H1 (cell line): ENCODE measurements around the gene EPHA10. TPM values are rescaled to one million over a fixed set of nuclear protein-coding genes. Genes with fewer than 3 reads are reported as not detected.

Source experiments
- CTCF ChIA-PET: fragments of 300-600 bp; sonication (Branson Sonifier 250); formaldehyde crosslinking; loops from one replicate; lab custom pipeline; 2021; ENCODE audit not compliant: partially characterized antibody; lab: Charles Lee
- POLR2A ChIA-PET: fragments of 300-600 bp; sonication (Branson Sonifier 250); formaldehyde crosslinking; loops from one replicate; lab custom pipeline; 2021; ENCODE audit warnings: inconsistent platforms; ENCODE audit not compliant: partially characterized antibody; lab: Charles Lee
- DNase-seq, 2 experiments: peaks; one replicate each; pipeline versions ENCODE4 v3.0.0 to v3.0.0-alpha.2; 2010 to 2022; ENCODE audit warnings: low spot score in 2 of 2, low read depth in 1 of 2, mixed read lengths in 1 of 2
- FAIRE-seq: peaks from 2 replicates; lab custom pipeline; 2011; peaks lifted over from hg19 to GRCh38; lab: Jason Lieb, UNC
- H2AFZ ChIP-seq: 2 replicates; pipeline ENCODE4 v1.8.1; 2012; ENCODE audit warnings: low read length, inconsistent platforms
- H2AK5ac ChIP-seq: 2 replicates; pipeline ENCODE4 v1.6.1; 2013; ENCODE audit warnings: low read depth, low read length
- H2BK120ac ChIP-seq: replicated peaks from 2 replicates; pipeline ENCODE3; 2013; ENCODE audit warnings: low read depth, low read length, inconsistent platforms
- H2BK12ac ChIP-seq: 2 replicates; pipeline ENCODE4 v1.6.1; 2013; ENCODE audit warnings: low read depth, low read length
- H2BK15ac ChIP-seq: 2 replicates; pipeline ENCODE4 v1.6.1; 2013; ENCODE audit warnings: low read length
- H2BK20ac ChIP-seq: 2 replicates; pipeline ENCODE4 v1.6.1; 2013; ENCODE audit warnings: low read length
- H2BK5ac ChIP-seq: 2 replicates; pipeline ENCODE4 v1.6.1; 2013; ENCODE audit warnings: low read depth, low read length
- H3K14ac ChIP-seq: 2 replicates; pipeline ENCODE4 v1.6.1; 2013; ENCODE audit warnings: inconsistent platforms; ENCODE audit not compliant: insufficient read length
- H3K18ac ChIP-seq: 2 replicates; pipeline ENCODE4 v1.6.1; 2013; ENCODE audit warnings: low read length; ENCODE audit errors: extremely low read depth
- H3K23ac ChIP-seq: 2 replicates; pipeline ENCODE4 v1.6.1; 2013; ENCODE audit warnings: inconsistent platforms; ENCODE audit not compliant: insufficient read length
- H3K23me2 ChIP-seq: 2 replicates; pipeline ENCODE4 v1.6.1; 2013; ENCODE audit warnings: low read depth, low read length
- H3K27ac ChIP-seq: 2 replicates; pipeline ENCODE4 v1.6.1; 2011; ENCODE audit warnings: low read depth, low read length, inconsistent platforms
- H3K27me3 ChIP-seq, 4 experiments: replicated peaks in 1 of 4; 1 replicate in 1 of 4; 2 replicates in 3 of 4; pipeline versions ENCODE4 v1.6.1 to v1.8.1; 2011 to 2013; ENCODE audit warnings: low read length in 3 of 4, mild to moderate bottlenecking in 3 of 4, inconsistent platforms in 2 of 4, mixed read lengths in 2 of 4, moderate library complexity in 1 of 4; ENCODE audit not compliant: control insufficient read depth in 3 of 4, insufficient read depth in 3 of 4; ENCODE audit errors: extremely low read depth in 1 of 4
- H3K36me3 ChIP-seq, 4 experiments: 2 replicates each; pipeline versions ENCODE4 v1.6.1 to v1.8.1; 2011 to 2013; ENCODE audit warnings: mild to moderate bottlenecking in 4 of 4, low read length in 3 of 4, moderate library complexity in 2 of 4, control low read depth in 1 of 4, inconsistent platforms in 1 of 4; ENCODE audit not compliant: insufficient read depth in 4 of 4, control insufficient read depth in 2 of 4
- H3K4ac ChIP-seq: replicated peaks from 2 replicates; pipeline ENCODE3; 2013; ENCODE audit warnings: low read length, low read depth, mixed read lengths, inconsistent platforms; ENCODE audit not compliant: insufficient read length
- H3K4me1 ChIP-seq, 4 experiments: replicated peaks in 1 of 4; 1 replicate in 1 of 4; 2 replicates in 3 of 4; pipeline versions ENCODE4 v1.6.1 to v1.8.1; 2011 to 2013; ENCODE audit warnings: low read length in 3 of 4, inconsistent platforms in 2 of 4, mixed read lengths in 1 of 4; ENCODE audit not compliant: insufficient read depth in 4 of 4, control insufficient read depth in 3 of 4
- H3K4me2 ChIP-seq, 2 experiments: 2 replicates each; pipeline versions ENCODE4 v1.6.1 to v1.8.1; 2011 to 2013; ENCODE audit warnings: low read depth in 2 of 2, low read length in 2 of 2, control low read depth in 1 of 2, inconsistent platforms in 1 of 2, mild to moderate bottlenecking in 1 of 2; ENCODE audit not compliant: insufficient read depth in 1 of 2
- H3K4me3 ChIP-seq, 4 experiments: fragments of 200-600, 300-600 bp in 1 of 4; sonication (generic), shearing (Covaris generic), sonication (Bioruptor Twin) in 1 of 4; 2 replicates each; pipeline versions ENCODE4 v1.5.1 to v1.8.1; 2011 to 2016; ENCODE audit warnings: low read length in 4 of 4, low read depth in 3 of 4, control low read depth in 2 of 4, inconsistent platforms in 2 of 4, mild to moderate bottlenecking in 2 of 4, mixed read lengths in 1 of 4, moderate library complexity in 1 of 4; ENCODE audit not compliant: insufficient read depth in 2 of 4; ENCODE audit errors: extremely low read depth in 1 of 4
- H3K56ac ChIP-seq: replicated peaks from 2 replicates; pipeline ENCODE3; 2013; ENCODE audit warnings: low read depth, mild to moderate bottlenecking, mixed read lengths, low read length, inconsistent platforms; ENCODE audit not compliant: insufficient read length
- H3K79me1 ChIP-seq: 2 replicates; pipeline ENCODE4 v1.6.1; 2013; ENCODE audit warnings: low read depth, low read length, control low read depth
- H3K79me2 ChIP-seq, 2 experiments: 2 replicates each; pipeline versions ENCODE4 v1.6.1 to v1.8.1; 2012 to 2013; ENCODE audit warnings: low read length in 2 of 2, mild to moderate bottlenecking in 2 of 2, inconsistent platforms in 1 of 2; ENCODE audit not compliant: insufficient read depth in 2 of 2, control insufficient read depth in 1 of 2
- H3K9ac ChIP-seq, 4 experiments: replicated peaks in 1 of 4; 1 replicate in 1 of 4; 2 replicates in 3 of 4; pipeline versions ENCODE4 v1.6.1 to v1.8.1; 2011 to 2013; ENCODE audit warnings: low read depth in 3 of 4, low read length in 3 of 4, control low read depth in 2 of 4, mild to moderate bottlenecking in 2 of 4, moderate library complexity in 2 of 4, inconsistent platforms in 1 of 4; ENCODE audit errors: extremely low read depth in 1 of 4
- H3K9me3 ChIP-seq, 2 experiments: 2 replicates each; pipeline versions ENCODE4 v1.6.1 to v1.8.1; 2012 to 2013; ENCODE audit warnings: mild to moderate bottlenecking in 2 of 2, moderate library complexity in 2 of 2, control low read depth in 1 of 2, inconsistent platforms in 1 of 2, low read depth in 1 of 2, low read length in 1 of 2, mixed read lengths in 1 of 2; ENCODE audit not compliant: insufficient read depth in 2 of 2
- H4K20me1 ChIP-seq, 2 experiments: replicated peaks in 1 of 2; 2 replicates each; pipeline versions ENCODE3 to v1.8.1; 2011 to 2013; ENCODE audit warnings: inconsistent platforms in 2 of 2, low read length in 2 of 2, mild to moderate bottlenecking in 1 of 2; ENCODE audit not compliant: insufficient read depth in 2 of 2, control insufficient read depth in 1 of 2
- H4K5ac ChIP-seq: 2 replicates; pipeline ENCODE4 v1.6.1; 2013; ENCODE audit warnings: low read length, low read depth, mixed read lengths, inconsistent platforms; ENCODE audit not compliant: insufficient read length
- H4K8ac ChIP-seq: 2 replicates; pipeline ENCODE4 v1.8.0; 2013; ENCODE audit warnings: mild to moderate bottlenecking, moderate library complexity, low read length, inconsistent platforms; ENCODE audit not compliant: insufficient read depth; ENCODE audit errors: extremely low read depth
- H4K91ac ChIP-seq: replicated peaks from 2 replicates; pipeline ENCODE3; 2013; ENCODE audit warnings: low read length, mixed read lengths, inconsistent platforms; ENCODE audit not compliant: insufficient read length
- BCL11A ChIP-seq, 2 experiments: IDR thresholded peaks; one replicate each; pipeline ENCODE4 v1.6.1; 2011; ENCODE audit warnings: low read depth in 2 of 2, low read length in 2 of 2, mild to moderate bottlenecking in 2 of 2
- CREB1 ChIP-seq: IDR thresholded peaks from 2 replicates; pipeline ENCODE4 v1.6.1; 2012; ENCODE audit warnings: inconsistent platforms
- POLR2AphosphoS5 ChIP-seq: IDR thresholded peaks from 2 replicates; pipeline ENCODE4 v1.6.1; 2011; ENCODE audit warnings: low read depth, low read length
- POU5F1 ChIP-seq: IDR thresholded peaks from 2 replicates; pipeline ENCODE4 v1.6.1; 2011; ENCODE audit warnings: low read depth, mild to moderate bottlenecking, low read length, moderate library complexity
- RNF2 ChIP-seq: fragments of 200-900, 300-1000 bp; sonication (generic); IDR thresholded peaks from 2 replicates; pipeline ENCODE4 v1.7.1; 2016; ENCODE audit warnings: borderline replicate concordance, low read depth, mild to moderate bottlenecking, antibody characterized with exemption, low read length; ENCODE audit not compliant: poor library complexity, severe bottlenecking; ENCODE audit errors: missing control alignments
- SIX5 ChIP-seq: IDR thresholded peaks from 2 replicates; pipeline ENCODE4 v1.6.1; 2011; ENCODE audit warnings: mild to moderate bottlenecking, low read depth, low read length
- SP2 ChIP-seq: IDR thresholded peaks from 2 replicates; pipeline ENCODE4 v1.6.1; 2012; ENCODE audit warnings: mild to moderate bottlenecking, low read length, inconsistent platforms
- TCF12 ChIP-seq: IDR thresholded peaks from 2 replicates; pipeline ENCODE4 v1.6.1; 2011; ENCODE audit warnings: low read depth, mild to moderate bottlenecking, low read length
- YY1 ChIP-seq: IDR thresholded peaks from 2 replicates; pipeline ENCODE4 v1.6.1; 2011; ENCODE audit warnings: low read depth, mild to moderate bottlenecking, low read length
- WGBS, 2 experiments: shearing (Covaris generic) in 1 of 2; methylation state at CpG; one replicate each; pipeline versions ENCODE4 v1.1.6 to v1.1.7; 2013 to 2015; ENCODE audit warnings: low lambda C conversion rate in 2 of 2, mixed read lengths in 2 of 2, inconsistent platforms in 1 of 2, low coverage in 1 of 2, missing lambda C conversion rate in 1 of 2; ENCODE audit not compliant: insufficient replicate concordance in 2 of 2, insufficient coverage in 1 of 2, insufficient read length in 1 of 2; ENCODE audit errors: extremely low coverage in 1 of 2, missing lambda C conversion rate in 1 of 2; 5-methylcytosine and 5-hydroxymethylcytosine counted together
- polyA plus RNA-seq, 7 experiments: library from polyadenylated mRNA; depleted of rRNA in 3 of 7; stranded (reverse) in 5 of 7; unstranded in 2 of 7; fragments of >200 nt in 5 of 7; fragments of 200-250 nt in 2 of 7; gene quantifications; 1 replicate in 5 of 7; 2 replicates in 1 of 7; 4 replicates in 1 of 7; pipeline versions ENCODE4 v1.2.1 to v1.2.3, GENCODE V29; 2011 to 2013; ENCODE audit warnings: missing spikeins in 2 of 7, mixed read lengths in 2 of 7
- total RNA-seq: library from RNA; stranded (reverse); fragmentation: NEBNext Ultra II Directional; extraction: Animal tissue kit (Norgen Biotek cat#: 25700); gene quantifications from 2 replicates; pipeline ENCODE4 v1.2.1, GENCODE V29; 2021
- TF ChIP-seq, protein P1 (sequence below), 3 experiments: IDR thresholded peaks; 1 replicate in 2 of 3; 2 replicates in 1 of 3; pipeline versions ENCODE4 v1.5.1 to v1.6.1; 2011; ENCODE audit warnings: low read length in 3 of 3, mild to moderate bottlenecking in 3 of 3, inconsistent platforms in 2 of 3, low read depth in 1 of 3, moderate library complexity in 1 of 3; ENCODE audit not compliant: insufficient read depth in 1 of 3; ENCODE audit errors: control extremely low read depth in 1 of 3

The EPHA10 gene
- total and polyA plus RNA-seq, 2 of the 8 experiments (the other 6 are each of a cell fraction or from before 2014, with no cell fraction given), result 0.54 to 1.0 TPM

DNA sequence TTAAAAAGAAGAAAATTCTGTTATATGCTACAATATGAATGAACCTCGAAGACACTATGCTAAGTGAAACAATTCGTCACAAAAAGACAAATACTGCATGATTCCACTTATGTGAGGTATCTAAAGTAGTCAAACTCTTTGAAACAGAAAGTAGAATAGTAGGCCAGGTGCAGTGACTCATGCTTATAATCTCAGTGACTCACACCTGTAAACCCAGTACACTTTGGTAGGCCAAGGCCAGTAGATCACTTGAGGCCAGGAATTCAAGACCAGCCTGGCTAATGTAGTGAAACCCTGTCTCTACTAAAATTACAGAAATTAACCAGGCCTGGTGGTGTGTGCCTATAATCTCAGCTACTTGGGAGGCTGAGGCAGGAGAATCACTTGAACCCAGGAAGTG lies 25.7 kb downstream of the EPHA10 start:
- WGBS, 2 experiments, result 97% methylated on average over 2 of the region's 2 CpGs; no CpG with 5 or more reads in 1 of the 2 experiments

More for the DNA sequence above, 25.7 kb downstream of the EPHA10 start:
- H3K79me2 ChIP-seq, result no peaks in the 10 kb centered on the region
- H3K14ac ChIP-seq, result no peak overlapping the region
- no peaks in the 10 kb centered on the region for H4K20me1 ChIP-seq
- peaks cover 0 to 2% (median 0%) of the 10 kb centered on the region in 4 experiments; a peak in 1 of 7 replicates for H3K4me1 ChIP-seq
- no peak overlapping the region for H2AK5ac ChIP-seq
- H3K4me3 ChIP-seq, result no peak overlapping the region
- H3K23ac ChIP-seq, result no peak overlapping the region
- no peak overlapping the region for H2AFZ ChIP-seq
- no peak overlapping the region for H2BK15ac ChIP-seq
- no peak overlapping the region for H4K8ac ChIP-seq
- H3K27ac ChIP-seq, result no peak overlapping the region
- H3K18ac ChIP-seq, result no peak overlapping the region
- H3K79me1 ChIP-seq, result no peaks in the 10 kb centered on the region
- H2BK5ac ChIP-seq, result no peak overlapping the region
- no peak for TF ChIP-seq SP2
- TF ChIP-seq CREB1, result no peak
- TF ChIP-seq BCL11A (IDR thresholded peaks at IDR 0.05; ENCODE audit: low read depth in 2 of 2, low read length in 2 of 2), result no peak
- no peak for TF ChIP-seq POU5F1
- TF ChIP-seq POLR2AphosphoS5, result no peak
- TF ChIP-seq SIX5, result no peak
- TF ChIP-seq, protein P1, sequence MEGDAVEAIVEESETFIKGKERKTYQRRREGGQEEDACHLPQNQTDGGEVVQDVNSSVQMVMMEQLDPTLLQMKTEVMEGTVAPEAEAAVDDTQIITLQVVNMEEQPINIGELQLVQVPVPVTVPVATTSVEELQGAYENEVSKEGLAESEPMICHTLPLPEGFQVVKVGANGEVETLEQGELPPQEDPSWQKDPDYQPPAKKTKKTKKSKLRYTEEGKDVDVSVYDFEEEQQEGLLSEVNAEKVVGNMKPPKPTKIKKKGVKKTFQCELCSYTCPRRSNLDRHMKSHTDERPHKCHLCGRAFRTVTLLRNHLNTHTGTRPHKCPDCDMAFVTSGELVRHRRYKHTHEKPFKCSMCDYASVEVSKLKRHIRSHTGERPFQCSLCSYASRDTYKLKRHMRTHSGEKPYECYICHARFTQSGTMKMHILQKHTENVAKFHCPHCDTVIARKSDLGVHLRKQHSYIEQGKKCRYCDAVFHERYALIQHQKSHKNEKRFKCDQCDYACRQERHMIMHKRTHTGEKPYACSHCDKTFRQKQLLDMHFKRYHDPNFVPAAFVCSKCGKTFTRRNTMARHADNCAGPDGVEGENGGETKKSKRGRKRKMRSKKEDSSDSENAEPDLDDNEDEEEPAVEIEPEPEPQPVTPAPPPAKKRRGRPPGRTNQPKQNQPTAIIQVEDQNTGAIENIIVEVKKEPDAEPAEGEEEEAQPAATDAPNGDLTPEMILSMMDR (IDR thresholded peaks at IDR 0.05; ENCODE audit: control extremely low read depth in 1 of 3, insufficient read depth in 1 of 3, low read depth in 1 of 3, low read length in 3 of 3), result no peak
- no peak for TF ChIP-seq RNF2
- no peak for TF ChIP-seq TCF12
- no peak for TF ChIP-seq YY1
- POLR2A ChIA-PET, result no interaction called here
- FAIRE-seq (no peak), DNase-seq (no peak)
- peaks cover 3% of the 10 kb centered on the region; the same call in 1 of the 2 replicates for H3K23me2 ChIP-seq
- H2BK12ac ChIP-seq, result no peak overlapping the region
- H4K91ac ChIP-seq, result no peak overlapping the region
- H2BK120ac ChIP-seq, result no peak overlapping the region
- no peak overlapping the region for H3K4ac ChIP-seq
- H4K5ac ChIP-seq, result no peak overlapping the region
- no peak overlapping the region for H3K56ac ChIP-seq
- no peaks in the 10 kb centered on the region for H3K9me3 ChIP-seq
- no peaks in the 10 kb centered on the region for H3K36me3 ChIP-seq
- peaks cover 0 to 9% (median 7%) of the 10 kb centered on the region in 4 experiments; a peak in 3 of 7 replicates for H3K27me3 ChIP-seq
- CTCF ChIA-PET, result no interaction called here
- H3K4me2 ChIP-seq, result no peak overlapping the region
- H3K9ac ChIP-seq, result no peak overlapping the region
- no peak overlapping the region for H2BK20ac ChIP-seq
